Stimulated activated CD4-positive, alpha-beta T cell treated with anti-CD3 and anti-CD28 coated beads, Interleukin-15, amount 100 ng/mL, for 24 hours (primary cell): ENCODE measurements around the gene PPP2R5C.
A peak's percentile ranks its signal among the peaks of the same experiment; 100 is the strongest.

Experiments
- DNase-seq: peaks from one replicate; pipeline ENCODE4 v3.0.0-alpha.2; 2020

The PPP2R5C gene

DNA sequence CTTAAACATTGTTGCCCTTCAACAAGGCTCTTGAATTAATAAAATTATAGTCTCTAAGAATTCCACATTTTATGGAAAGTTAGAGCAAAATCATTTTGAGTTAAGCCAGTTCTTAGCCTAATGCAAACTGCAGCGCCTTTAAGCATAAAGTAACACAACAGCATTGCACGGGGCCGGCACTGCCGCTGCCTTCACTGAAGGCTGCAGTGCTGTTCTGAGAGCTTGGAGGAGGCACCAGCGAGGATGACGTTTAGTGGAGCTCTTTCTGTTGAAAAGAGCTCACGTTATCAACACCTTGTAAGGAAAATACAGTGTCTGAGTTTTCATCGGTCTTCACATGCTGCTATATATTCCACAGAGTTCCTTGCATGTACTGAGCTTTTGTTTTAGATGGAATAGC, 164.6 kb downstream of the PPP2R5C start:
- no peak for DNase-seq

DNA sequence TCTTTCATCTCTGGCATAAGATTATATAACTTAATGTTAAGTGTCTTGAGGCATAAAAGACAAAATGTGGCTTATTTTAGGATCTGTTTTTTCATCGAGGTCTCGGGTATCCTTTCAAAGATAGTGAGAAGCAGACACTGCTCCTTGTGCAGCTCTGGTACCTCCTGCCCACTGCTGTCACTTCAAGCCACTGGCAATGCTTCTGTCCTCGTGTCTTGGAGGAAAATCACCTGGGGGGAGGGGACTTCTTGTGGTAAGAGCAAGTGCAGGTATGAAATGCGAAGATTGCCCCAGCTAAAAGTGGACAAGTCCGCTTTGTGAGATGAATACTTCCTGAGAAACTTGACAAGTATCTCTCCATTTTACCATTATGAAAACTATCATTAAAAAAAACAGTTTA, 165.1 kb downstream of the PPP2R5C start:
- no peak for DNase-seq

DNA sequence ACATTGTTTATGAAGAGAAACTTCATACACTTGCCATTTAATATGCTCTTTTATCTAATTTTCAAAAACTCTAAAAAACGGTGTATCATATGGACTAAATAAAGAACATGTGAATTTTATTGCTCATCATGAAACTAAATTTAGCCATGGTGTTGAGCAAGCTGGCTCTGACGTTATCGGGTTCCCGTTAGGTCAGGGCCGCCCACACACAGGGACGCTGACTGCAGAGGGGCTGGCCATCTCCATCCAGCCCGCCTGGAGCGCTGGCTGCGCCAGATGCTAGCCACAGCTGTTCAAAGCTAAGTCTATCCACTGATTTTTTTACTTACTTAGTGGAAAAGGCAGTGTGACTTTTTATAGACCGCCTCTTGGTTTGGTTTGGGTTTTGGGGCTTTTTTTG, 166.3 kb downstream of the PPP2R5C start:
- DNase-seq: peak; percentile 42

DNA sequence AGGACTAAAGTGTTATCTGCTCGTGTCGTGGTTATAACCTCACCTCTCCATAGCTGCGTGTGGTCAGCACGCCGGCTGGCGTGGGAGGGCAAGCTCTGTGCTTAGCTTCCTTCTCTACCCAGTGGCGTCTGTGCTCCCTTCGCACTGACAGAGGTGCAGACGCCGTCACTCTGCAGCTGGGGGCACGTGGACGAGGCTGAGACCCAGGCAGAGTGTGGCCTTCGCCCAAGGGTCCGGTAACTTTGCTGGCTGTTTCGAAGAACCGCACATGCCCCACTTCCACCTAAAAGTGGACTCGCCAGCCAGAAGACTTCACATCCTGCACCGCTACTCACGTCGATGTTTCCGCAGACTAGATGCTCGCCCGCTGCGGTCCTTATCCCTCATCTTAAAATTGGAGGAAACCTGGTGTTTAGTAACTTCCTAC, 166.9 kb downstream of the PPP2R5C start:
- no peak for DNase-seq

GRCh38 chr14:101929096-101929495, 167.6 kb downstream of the PPP2R5C start:
- DNase-seq: no peak

GRCh38 chr14:101929946-101930345, 168.4 kb downstream of the PPP2R5C start:
- DNase-seq: no peak

DNA sequence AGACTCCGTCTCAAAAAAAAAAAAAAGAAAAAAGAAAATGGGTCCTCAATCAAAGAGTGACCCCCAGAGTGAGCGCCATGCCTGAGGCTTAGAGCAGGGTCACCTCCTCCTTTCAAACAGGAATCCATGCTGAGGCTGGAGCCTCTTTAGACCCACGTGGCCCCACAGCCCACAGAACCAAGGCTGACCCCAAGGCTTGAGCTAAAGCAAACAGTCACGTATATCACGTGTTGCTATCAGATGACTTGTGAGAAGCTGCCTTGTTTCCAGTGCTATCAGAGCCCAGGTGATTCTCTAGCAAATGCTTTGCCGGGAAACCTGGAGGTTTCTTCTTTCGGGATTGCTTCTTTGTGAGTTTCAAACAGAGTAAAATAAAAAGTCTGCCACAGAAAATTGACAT, 171.2 kb downstream of the PPP2R5C start:
- no peak for DNase-seq

GRCh38 chr14:101933209-101933608, 171.7 kb downstream of the PPP2R5C start:
- no peak for DNase-seq

- DNase-seq: no peak
Measured at GRCh38 chr14:101934601-101935150, 173.2 kb downstream of the PPP2R5C start.

DNA sequence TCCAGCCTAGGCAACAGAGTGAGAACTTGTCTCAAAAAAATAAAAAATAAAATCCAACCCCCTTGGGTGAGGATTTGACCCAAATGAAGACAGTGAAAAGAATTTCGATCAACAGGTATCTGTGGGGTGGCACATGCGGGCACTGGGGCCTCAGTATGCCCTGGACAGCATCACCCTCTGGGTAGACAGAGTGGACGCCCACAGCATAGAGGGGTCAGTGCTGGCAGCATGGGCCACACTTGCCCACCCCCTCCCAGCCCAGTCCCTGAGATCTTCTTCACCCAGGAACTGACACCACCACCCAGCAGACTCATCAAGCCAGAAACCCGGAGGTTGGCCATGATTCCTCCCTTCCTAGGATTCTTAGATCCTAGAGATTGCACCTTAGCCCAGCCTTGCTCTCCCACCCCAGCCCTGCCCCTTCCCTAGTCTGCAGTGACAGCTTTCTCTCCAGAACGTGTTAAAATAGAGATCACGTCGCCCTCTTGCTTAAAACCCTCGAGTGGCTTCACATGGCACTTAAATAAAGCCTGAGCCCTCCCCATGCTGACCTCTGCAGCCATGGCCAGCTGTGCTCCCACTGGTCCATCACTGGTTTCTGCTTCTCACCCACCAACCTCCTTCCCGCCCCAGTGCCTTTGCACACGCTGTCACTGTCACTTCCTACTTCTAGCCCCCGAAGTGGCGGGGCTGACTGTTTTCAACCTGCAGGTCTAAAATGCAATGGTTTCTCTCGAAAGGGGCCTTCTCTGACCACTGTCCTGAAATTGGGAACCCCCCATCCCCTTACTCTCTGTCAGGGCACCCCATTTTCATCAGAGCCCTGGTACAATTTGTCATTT, 176.6 kb downstream of the PPP2R5C start:
- DNase-seq: no peak

DNA sequence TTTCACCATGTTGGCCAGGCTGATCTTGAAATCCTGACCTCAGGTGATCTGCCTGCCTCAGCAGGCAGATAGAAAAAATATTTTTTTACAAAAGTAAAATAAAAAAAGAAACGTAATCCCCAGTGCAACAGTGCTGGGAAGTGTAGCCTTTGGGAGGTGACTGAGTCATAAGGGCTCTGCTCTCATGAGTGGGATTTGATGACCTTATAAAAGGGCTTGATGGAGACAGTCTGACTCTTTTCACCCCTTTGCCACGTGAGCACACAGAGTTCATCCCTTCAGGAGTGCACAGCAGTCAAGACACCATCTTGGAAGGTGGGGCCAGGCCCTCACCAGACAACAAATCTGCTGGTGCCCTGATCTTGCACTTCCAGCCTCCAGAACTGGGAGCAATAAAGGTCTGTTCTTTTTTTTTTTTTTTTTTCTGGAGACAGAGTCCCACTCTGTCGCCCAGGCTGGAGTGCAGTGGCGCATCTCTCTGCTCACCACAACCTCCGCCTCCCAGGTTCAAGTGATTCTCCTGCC, 178.2 kb downstream of the PPP2R5C start:
- no peak for DNase-seq

GRCh38 chr14:101944451-101944850, 182.9 kb downstream of the PPP2R5C start:
- no peak for DNase-seq

DNA sequence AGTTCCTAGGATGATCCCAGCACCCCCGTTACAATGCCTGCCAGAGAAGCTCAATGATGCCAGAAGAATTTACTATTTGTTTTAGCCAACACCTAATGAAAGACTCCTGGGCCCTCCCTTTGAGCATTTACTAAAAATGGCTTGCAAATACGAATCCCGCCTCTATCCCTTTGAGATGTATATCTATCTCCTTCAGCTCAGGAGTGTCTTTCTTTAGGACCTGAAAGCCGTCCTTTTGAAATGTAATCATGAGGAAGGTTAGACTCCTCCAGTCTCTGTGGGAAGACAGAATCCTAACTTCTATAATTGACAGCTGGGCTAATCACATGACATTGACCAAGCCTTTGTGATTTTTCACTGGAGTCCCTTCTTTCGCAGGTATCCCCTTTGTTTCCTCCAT, 183.7 kb downstream of the PPP2R5C start:
- DNase-seq: no peak

DNA sequence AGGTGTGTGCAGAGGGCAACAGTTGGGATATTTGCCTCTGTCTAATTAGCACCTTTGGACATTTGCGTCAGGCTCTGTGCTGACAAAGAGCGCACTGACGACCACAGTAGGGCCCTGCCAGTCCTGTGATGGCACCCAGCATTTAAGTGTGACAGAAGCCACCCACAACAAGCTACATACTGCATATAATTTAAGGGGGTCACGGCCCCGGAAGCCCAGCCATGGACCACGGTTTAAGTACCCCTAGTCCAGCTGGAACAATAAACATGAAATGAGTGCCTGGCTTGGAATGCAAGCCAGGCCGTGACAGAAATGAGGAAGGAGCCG, 186.0 kb downstream of the PPP2R5C start:
- peak; percentile 31 for DNase-seq

- peak; percentile 100 for DNase-seq
Measured at GRCh38 chr14:101947904-101948665, 186.6 kb downstream of the PPP2R5C start.

DNA sequence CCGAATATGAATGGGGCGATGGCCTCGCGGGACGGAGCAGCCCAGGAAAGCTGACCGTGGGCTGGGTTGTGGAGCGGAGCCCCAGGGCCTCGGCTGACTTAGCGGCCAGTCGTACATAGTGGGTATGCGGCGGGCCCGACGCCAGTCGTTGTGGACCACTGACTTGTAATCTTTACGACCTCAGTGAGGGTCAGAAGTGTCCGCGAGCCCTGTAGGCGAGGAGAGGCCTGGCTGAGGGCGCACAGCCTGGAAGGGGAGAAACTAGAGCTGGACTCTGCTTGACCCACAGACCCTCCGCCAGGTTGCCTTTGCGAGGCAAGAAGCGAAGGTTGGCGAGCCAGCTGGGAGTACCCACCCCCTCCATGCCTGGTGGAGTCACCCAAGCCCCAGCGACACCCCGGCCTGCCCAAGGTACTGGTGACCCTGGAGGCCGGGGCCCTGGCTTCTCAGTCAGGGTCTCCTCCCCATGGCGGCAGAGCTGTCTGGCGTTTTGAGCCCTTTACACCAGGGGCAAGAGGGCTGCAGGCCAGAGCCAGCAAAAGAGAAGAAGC, 187.2 kb downstream of the PPP2R5C start:
- no peak for DNase-seq

DNA sequence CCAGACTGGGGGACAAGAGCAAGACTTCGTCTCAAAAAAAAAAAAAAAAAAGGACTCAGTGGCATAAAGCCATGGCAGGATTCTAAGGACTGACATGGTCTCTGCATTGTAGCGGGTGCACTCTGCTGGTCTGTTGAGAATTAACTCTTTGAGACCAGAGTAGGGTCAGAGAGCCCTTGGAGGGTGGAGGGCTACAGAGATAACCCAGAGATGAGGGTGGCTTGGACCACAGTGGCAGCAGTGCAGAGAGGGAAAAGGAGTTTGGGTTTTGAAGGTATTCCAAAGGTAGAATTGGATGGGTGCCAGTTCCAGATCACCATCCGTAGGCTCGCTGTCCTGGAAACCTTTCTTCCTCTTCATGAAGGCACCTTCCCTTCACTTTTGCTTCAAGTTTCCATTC, 188.6 kb downstream of the PPP2R5C start:
- DNase-seq: no peak

DNA sequence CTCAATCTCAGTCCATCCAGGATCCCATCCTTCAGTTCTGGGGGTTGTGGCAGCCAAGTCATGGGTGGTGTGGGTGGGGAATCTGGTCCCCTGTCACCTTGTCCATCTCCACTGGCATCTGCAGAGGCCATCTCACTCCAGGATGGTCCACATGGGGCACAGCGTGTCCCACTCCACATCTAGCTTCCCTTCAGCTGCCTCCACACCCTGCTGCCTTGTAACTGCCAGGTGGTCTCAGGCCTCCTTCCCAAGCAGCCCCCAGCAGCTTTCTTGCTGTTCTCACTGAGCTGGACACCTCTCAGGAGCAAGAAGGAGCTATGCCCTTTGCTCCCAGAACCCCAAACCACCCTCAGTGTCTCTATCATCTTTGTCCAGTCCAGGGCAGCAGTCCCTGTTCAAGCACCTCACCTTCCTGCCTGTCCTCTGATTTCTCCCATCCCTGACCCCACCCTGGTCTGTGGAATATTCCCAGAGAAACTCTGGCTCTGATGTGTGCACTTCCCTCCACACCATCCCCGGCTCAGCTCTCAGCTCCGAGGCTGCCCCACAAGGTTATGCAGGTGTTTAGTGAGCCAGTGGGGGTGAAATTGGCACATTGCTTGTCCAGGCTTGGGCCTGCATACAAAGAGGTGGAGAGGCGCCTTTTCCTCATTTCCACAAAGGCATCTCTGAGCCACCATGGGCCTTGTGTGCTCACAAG, 189.2 kb downstream of the PPP2R5C start:
- DNase-seq: no peak

DNA sequence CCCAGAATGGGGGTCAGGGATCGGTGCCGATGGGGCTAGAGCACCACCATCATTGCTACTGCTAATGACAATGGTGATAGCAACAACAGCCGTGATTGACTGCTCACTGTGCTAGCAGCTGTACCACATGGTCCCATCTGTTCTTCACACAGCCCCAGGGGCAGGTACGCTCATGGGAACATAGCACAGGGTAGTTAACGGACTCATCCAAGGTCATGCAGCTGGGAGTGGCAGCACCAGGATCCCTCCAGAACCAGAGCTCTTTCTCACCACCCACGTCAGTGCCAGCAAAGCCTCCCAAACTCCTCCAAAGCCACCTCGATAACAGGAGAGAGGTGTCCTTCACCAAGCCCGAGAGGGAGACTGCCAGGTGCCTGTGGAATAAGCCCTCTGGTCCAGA, 191.6 kb downstream of the PPP2R5C start:
- DNase-seq: no peak

GRCh38 chr14:101954501-101954900, 193.0 kb downstream of the PPP2R5C start:
- no peak for DNase-seq

DNA sequence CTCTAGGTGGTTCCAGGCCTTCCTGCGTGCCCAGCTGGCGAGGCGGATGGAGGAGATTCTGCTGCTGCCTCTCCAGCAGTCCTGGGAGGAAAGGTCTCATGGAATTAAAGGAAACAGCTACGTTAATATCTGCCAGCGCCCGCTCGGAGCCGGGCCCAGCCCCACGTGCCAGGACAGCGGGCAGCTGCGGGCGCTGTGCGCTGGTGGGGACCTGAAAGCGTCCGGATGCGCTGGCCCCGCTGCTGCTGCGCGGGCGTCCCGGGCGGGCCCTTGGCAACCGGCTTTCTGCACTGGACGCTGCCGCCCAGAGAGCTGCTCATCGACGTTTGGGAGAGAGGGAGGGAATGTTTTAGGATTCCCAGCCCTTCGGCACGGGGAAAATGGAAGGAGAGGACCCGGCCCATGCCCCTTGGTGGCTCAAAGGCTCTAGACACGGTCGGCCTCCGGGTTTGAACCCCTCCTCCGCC, 194.2 kb downstream of the PPP2R5C start:
- no peak for DNase-seq

DNA sequence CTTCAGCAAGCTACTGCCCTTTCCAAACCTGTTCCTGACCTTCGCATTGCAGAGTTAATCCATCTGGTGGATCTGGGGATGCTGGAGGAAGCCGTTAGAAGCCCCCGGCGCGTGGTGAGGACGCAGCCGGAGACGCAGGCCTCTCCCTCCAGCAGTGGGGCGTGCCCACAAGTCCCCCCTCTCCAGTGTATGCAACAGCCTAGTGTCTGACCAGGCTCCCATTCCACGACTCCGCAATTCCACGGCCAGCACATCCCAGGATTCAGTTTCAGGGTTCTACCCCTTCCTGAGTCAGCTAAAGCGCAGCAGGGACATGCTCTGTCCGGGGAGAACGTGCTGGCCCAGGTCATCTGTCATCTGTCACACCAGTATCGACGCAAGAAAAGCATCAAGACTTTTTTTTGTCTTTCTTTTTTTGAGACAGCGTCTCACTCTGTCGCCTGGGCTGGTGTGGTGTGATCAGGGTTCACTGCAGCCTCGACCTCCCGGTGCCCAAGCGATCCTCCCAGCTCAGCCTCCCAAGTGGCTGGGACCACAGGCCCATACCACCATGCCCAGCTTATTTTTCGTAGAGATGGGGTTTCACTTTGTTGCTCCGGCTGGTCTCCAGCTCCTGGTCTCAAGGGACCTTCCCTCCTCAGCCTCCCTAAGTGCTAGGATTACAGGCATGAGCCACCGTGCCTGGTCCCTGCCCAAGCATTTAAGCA, 194.8 kb downstream of the PPP2R5C start:
- DNase-seq: no peak
